Measurements from ENCODE around the gene FAM170B. TPM values are rescaled to one million over a fixed set of nuclear protein-coding genes. Genes with fewer than 3 reads are reported as not detected.

Gene FAM170B
- total RNA-seq, 2 experiments from 2014 or later, result not detected

GRCh38 chr10:49112098-49112497, 21.7 kb downstream of the FAM170B start:
- Mint-ChIP-seq H3K9me3 (no peaks in the 10 kb centered on the region), H3K27me3 (peaks cover 32% of the 10 kb centered on the region), H3K4me3 (no peak overlapping the region), H3K36me3 (no peaks in the 10 kb centered on the region), H3K27ac (no peak overlapping the region), H3K4me1 (peaks cover 3% of the 10 kb centered on the region)
- no peak for DNase-seq

GRCh38 chr10:49111320-49111698, 22.5 kb downstream of the FAM170B start:
- peaks cover 27% of the 10 kb centered on the region for H3K27me3 Mint-ChIP-seq
- H3K27ac Mint-ChIP-seq, result no peak overlapping the region
- H3K36me3 Mint-ChIP-seq, result no peaks in the 10 kb centered on the region

DNA sequence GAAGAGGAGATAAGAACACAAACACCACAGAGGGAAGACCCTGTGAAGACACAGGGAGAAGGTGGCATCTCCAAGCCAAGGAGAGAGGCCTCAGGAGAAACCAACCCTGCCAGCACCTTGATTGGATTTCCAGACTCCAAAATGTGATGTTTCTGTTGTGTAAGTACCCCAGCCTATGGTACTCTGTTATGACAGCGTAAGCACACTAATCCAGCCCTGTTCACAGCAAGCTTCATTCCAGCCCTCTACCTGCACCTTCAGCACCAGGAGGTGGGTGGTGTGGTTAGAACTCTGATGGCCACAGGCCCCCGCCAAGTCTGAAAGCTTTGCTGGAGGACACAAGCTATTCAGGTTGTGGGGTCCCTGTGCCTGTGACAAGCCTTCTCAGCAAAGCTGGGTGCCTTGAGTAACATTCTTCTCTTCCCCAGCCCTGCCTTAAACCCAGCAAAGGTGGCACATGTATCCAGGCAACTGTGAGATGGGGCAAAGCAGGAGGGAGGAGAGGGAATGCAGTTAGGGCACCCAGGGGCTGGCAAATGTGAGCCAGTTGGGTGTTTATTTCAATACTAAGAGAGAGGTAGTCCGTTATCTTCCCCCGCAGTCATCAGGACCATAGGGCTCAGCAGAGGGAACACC, 23.0 kb downstream of the FAM170B start:
- no peak for DNase-seq
- no peaks in the 10 kb centered on the region for H3K9me3 Mint-ChIP-seq
- no peak overlapping the region for H3K27ac Mint-ChIP-seq
- H3K36me3 Mint-ChIP-seq, result no peaks in the 10 kb centered on the region
- H3K27me3 Mint-ChIP-seq, result peaks cover 23% of the 10 kb centered on the region
- H3K4me3 Mint-ChIP-seq, result no peak overlapping the region
- H3K4me1 Mint-ChIP-seq, result no peaks in the 10 kb centered on the region

More at GRCh38 chr10:49111320-49111698, 22.5 kb downstream of the FAM170B start:
- Mint-ChIP-seq H3K4me1 (peaks cover 3% of the 10 kb centered on the region), H3K9me3 (no peaks in the 10 kb centered on the region), H3K4me3 (no peak overlapping the region)
- no peak for DNase-seq

DNA sequence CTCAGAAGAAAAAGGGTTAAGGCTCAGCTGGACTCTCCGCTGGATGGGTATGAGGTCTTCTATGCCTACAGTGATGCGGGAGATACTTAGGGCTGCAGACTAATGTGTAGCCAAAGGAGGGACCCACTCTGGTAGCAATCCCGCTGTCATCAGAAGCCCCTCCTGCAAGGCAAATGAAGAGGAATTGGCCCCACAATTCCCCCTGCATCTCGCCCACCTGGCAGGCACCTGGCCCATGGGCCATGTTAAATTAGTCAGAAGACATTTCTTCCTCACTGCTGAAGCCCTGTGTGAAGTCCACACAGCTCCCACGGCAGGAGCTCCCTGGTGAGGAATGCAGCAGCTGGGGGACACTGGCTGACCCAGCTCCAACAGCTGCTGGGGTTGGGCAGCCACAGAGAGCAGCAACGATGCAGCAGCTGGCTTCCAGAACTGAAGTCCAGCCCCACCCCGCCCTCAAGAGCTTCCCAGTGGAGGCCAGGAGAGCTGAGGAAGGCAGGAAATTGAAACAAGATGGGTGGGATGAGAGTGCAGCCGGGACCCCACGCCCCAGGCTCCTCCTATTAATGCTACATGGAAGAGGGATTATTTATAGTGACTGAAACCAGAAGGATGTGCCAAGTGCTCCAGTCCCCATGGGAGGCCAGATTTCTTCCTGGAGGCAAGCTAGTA, 24.0 kb downstream of the FAM170B start:
- H3K27ac Mint-ChIP-seq, result no peak overlapping the region
- DNase-seq, result no peak
- H3K4me1 Mint-ChIP-seq, result no peaks in the 10 kb centered on the region
- no peaks in the 10 kb centered on the region for H3K36me3 Mint-ChIP-seq
- H3K4me3 Mint-ChIP-seq, result no peak overlapping the region
- peaks cover 23% of the 10 kb centered on the region for H3K27me3 Mint-ChIP-seq
- no peaks in the 10 kb centered on the region for H3K9me3 Mint-ChIP-seq

GRCh38 chr10:49108656-49109055, 25.2 kb downstream of the FAM170B start:
- DNase-seq, result no peak
- no peak overlapping the region for H3K4me3 Mint-ChIP-seq
- no peaks in the 10 kb centered on the region for H3K4me1 Mint-ChIP-seq
- no peak overlapping the region for H3K27ac Mint-ChIP-seq
- H3K36me3 Mint-ChIP-seq, result no peaks in the 10 kb centered on the region
- H3K27me3 Mint-ChIP-seq, result peaks cover 14% of the 10 kb centered on the region
- H3K9me3 Mint-ChIP-seq, result no peaks in the 10 kb centered on the region

DNA sequence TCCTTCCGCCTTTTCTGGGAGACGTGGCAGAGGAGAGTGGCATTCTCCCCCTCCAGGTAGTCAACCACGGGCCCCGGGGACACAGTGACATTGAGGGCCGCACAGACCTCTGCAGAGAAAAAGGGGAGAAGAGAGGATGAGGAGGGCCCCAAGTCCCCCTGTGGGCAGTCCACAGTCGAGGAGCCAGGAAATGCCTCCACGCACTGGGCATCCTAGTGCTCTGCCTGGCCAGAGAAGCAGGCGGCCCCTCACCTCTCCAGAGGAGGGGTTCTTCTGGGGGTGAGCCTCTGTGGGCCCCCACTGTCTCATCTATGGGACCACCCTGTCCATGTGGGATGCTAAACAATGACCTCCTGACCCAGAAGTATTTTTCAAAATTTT, 25.9 kb downstream of the FAM170B start:
- Mint-ChIP-seq H3K9me3 (no peaks in the 10 kb centered on the region), H3K36me3 (no peaks in the 10 kb centered on the region), H3K4me3 (no peak overlapping the region), H3K4me1 (no peaks in the 10 kb centered on the region), H3K27me3 (peaks cover 10% of the 10 kb centered on the region), H3K27ac (no peak overlapping the region)
- DNase-seq, result no peak

DNA sequence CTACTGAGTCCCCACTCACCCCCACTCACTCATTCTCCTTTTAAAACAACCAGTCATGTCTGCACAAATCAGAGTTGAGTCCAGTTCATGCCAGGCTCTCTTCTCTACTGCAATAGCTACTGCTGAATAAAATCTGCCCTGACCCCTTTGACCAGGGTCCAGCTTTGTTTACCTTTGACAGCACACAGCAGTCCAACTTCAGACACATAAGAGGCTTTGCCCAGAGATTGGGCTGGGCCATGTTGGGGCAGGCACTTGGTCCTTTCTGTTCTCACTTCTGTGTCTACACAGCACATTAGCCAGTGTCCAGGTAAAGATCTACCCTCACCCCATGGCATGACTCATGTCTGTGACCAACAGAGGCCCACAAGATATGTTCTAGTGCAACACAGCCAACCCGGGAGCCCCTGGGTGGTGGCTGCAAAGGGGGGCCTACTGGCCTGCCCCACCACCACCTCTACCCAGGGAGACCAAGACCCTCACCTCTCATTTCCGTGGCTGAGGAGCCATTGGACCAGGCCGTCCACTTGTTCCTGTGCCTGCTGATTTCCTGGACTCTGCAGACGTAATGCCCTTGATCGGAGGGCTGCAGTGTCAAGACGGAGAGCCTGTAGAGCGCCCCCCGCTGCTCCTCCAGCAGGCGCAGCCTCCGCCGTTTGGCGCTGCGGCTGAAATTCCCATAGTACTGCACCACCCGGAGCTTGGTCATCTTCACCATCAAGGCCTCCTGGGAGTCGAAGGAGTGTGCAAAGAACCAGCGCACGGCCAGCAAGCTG, 26.5 kb downstream of the FAM170B start:
- Mint-ChIP-seq H3K4me1 (no peaks in the 10 kb centered on the region), H3K4me3 (no peak overlapping the region), H3K36me3 (no peaks in the 10 kb centered on the region), H3K27ac (no peak overlapping the region), H3K27me3 (peaks cover 7% of the 10 kb centered on the region), H3K9me3 (no peaks in the 10 kb centered on the region)
- no peak for DNase-seq

- no peak for DNase-seq
- Mint-ChIP-seq H3K4me3 (no peak overlapping the region), H3K36me3 (no peaks in the 10 kb centered on the region), H3K27ac (no peak overlapping the region), H3K4me1 (no peaks in the 10 kb centered on the region), H3K9me3 (no peaks in the 10 kb centered on the region), H3K27me3 (peaks cover 5% of the 10 kb centered on the region)
These were observed 27.4 kb downstream of the FAM170B start for GRCh38 chr10:49106451-49106850.

GRCh38 chr10:49105076-49105475, 28.7 kb downstream of the FAM170B start:
- Mint-ChIP-seq H3K4me3 (no peak overlapping the region), H3K4me1 (no peaks in the 10 kb centered on the region), H3K36me3 (no peaks in the 10 kb centered on the region), H3K27ac (no peak overlapping the region), H3K27me3 (peaks cover 5% of the 10 kb centered on the region), H3K9me3 (no peaks in the 10 kb centered on the region)
- no peak for DNase-seq

DNA sequence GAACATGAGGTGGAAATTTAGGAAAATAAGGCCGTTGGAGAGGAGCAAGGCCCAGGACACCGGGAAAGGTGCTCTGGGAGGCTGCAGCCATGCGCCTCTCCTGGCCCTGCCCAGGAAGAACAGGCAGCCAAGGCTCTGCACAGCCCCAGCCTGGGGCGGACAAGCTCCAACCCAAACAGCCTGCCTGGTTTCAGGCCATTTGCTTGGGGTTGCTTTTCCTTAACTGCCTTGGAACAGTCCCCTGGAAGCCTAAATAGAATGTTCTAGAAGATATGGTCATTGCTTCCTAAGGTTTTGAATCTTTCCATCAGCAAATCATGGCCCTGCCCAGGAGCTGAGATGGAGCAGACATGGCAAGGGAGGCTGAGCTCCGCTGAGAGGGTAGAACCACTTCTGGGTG, 29.5 kb downstream of the FAM170B start:
- Mint-ChIP-seq H3K4me1 (no peaks in the 10 kb centered on the region), H3K27ac (no peak overlapping the region), H3K36me3 (no peaks in the 10 kb centered on the region), H3K4me3 (no peak overlapping the region), H3K27me3 (peaks cover 5% of the 10 kb centered on the region), H3K9me3 (no peaks in the 10 kb centered on the region)
- no peak for DNase-seq

GRCh38 chr10:49103761-49104160, 30.1 kb downstream of the FAM170B start:
- H3K4me1 Mint-ChIP-seq, result no peaks in the 10 kb centered on the region
- H3K36me3 Mint-ChIP-seq, result no peaks in the 10 kb centered on the region
- H3K4me3 Mint-ChIP-seq, result no peak overlapping the region
- no peaks in the 10 kb centered on the region for H3K9me3 Mint-ChIP-seq
- H3K27ac Mint-ChIP-seq, result no peak overlapping the region
- DNase-seq, result no peak
- peaks cover 5% of the 10 kb centered on the region for H3K27me3 Mint-ChIP-seq

- H3K9me3 Mint-ChIP-seq, result no peaks in the 10 kb centered on the region
- no peaks in the 10 kb centered on the region for H3K36me3 Mint-ChIP-seq
- no peaks in the 10 kb centered on the region for H3K4me1 Mint-ChIP-seq
- H3K27ac Mint-ChIP-seq, result no peak overlapping the region
- H3K27me3 Mint-ChIP-seq, result peaks cover 7% of the 10 kb centered on the region
- no peak for DNase-seq
- H3K4me3 Mint-ChIP-seq, result no peak overlapping the region
These were observed 34.8 kb downstream of the FAM170B start for GRCh38 chr10:49099046-49099445.

GRCh38 chr10:49096890-49097445, 36.9 kb downstream of the FAM170B start:
- Mint-ChIP-seq H3K4me1 (no peaks in the 10 kb centered on the region), H3K36me3 (no peaks in the 10 kb centered on the region), H3K27ac (no peak overlapping the region), H3K4me3 (no peak overlapping the region), H3K9me3 (no peaks in the 10 kb centered on the region), H3K27me3 (peaks cover 11% of the 10 kb centered on the region)
- DNase-seq, result no peak

- no peaks in the 10 kb centered on the region for H3K36me3 Mint-ChIP-seq
- peaks cover 12% of the 10 kb centered on the region for H3K27me3 Mint-ChIP-seq
- no peak overlapping the region for H3K4me3 Mint-ChIP-seq
- no peaks in the 10 kb centered on the region for H3K4me1 Mint-ChIP-seq
- DNase-seq, result no peak
- H3K9me3 Mint-ChIP-seq, result no peaks in the 10 kb centered on the region
- no peak overlapping the region for H3K27ac Mint-ChIP-seq
These were observed 39.2 kb downstream of the FAM170B start for GRCh38 chr10:49094646-49095045.

- no peak overlapping the region for H3K27ac Mint-ChIP-seq
- no peaks in the 10 kb centered on the region for H3K36me3 Mint-ChIP-seq
- no peak overlapping the region for H3K4me3 Mint-ChIP-seq
- H3K4me1 Mint-ChIP-seq, result no peaks in the 10 kb centered on the region
- H3K27me3 Mint-ChIP-seq, result peaks cover 12% of the 10 kb centered on the region
- no peak for DNase-seq
- no peaks in the 10 kb centered on the region for H3K9me3 Mint-ChIP-seq
These were observed 39.9 kb downstream of the FAM170B start for GRCh38 chr10:49093922-49094321.

Data from activated naive CD8-positive, alpha-beta T cell treated with anti-CD3 and anti-CD28 coated beads for 36 hours (primary cell).